ENCODE results near the gene BROX. TPM values are rescaled to one million over a fixed set of nuclear protein-coding genes. Genes with fewer than 3 reads are reported as not detected.

The BROX gene
- total RNA-seq, 1 experiment from 2014 or later, result 44.9 TPM

DNA sequence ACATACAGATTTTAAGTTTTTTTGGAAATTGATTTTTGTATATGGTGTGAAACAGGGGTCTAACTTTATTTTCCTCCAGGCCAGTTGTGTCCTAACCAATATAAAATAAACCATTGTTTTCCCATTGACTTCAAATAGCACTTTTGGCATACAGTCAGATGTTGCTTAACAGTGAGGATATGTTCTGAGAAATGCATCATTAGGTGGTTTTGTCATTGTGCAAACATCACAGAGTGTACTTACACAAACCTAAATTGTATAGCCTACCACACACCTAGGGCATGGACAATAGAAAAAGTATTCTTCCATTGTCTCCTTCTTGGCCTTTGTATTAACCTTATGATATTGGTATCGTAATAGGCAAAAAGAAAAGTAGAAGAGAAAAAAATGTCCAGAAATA is 65.1 kb downstream of the BROX start:
- no peak overlapping the region for H2AFZ ChIP-seq (ENCODE audit: low read depth, low read length, poor library complexity, severe bottlenecking)
- no peak overlapping the region for H3K27ac ChIP-seq (ENCODE audit: low read depth, low read length)
- no peaks in the 10 kb centered on the region for H3K36me3 ChIP-seq (ENCODE audit: control insufficient read depth in 1 of 2, insufficient read depth in 2 of 2, low read length in 2 of 2)
- H3K27me3 ChIP-seq (ENCODE audit: insufficient read depth, low read length), result no peaks in the 10 kb centered on the region
- ChIA-PET RAD21 (ENCODE audit: low non-redundant PET in 1 of 2, low total read pairs in 2 of 2, uncharacterized antibody in 2 of 2, unreplicated experiment in 2 of 2) (no interaction called here), POLR2A (interaction anchor here (1.1 kb wide), 1 partner anchor 8 kb away, joined by 3 read pairs; no protein-coding TSS in a partner anchor), CTCF (no interaction called here)
- H3K4me2 ChIP-seq (ENCODE audit: low read length), result no peak overlapping the region
- no peak overlapping the region for H3K9ac ChIP-seq (ENCODE audit: low read length)
- ATAC-seq (no peak), DNase-seq (ENCODE audit: low read depth, low spot score) (no peak)
- no peaks in the 10 kb centered on the region for H4K20me1 ChIP-seq (ENCODE audit: insufficient read depth)
- no peaks in the 10 kb centered on the region for H3K9me3 ChIP-seq (ENCODE audit: control insufficient read depth in 1 of 2, insufficient read depth in 1 of 2, low read depth in 1 of 2, low read length in 2 of 2)
- BruUV-seq (replicated peaks), result no TSS peak
- H3K79me2 ChIP-seq (ENCODE audit: insufficient read depth, low read length), result no peaks in the 10 kb centered on the region
- TF ChIP-seq, protein P1, sequence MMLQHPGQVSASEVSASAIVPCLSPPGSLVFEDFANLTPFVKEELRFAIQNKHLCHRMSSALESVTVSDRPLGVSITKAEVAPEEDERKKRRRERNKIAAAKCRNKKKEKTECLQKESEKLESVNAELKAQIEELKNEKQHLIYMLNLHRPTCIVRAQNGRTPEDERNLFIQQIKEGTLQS (IDR thresholded peaks at IDR 0.05), result no peak
- TF ChIP-seq YY1 (IDR thresholded peaks at IDR 0.05; ENCODE audit: extremely low read depth, insufficient replicate concordance, low read depth, low read length) (no peak), SRF (IDR thresholded peaks at IDR 0.05; ENCODE audit: low read depth) (no peak)
- H3K4me3 ChIP-seq (replicated peaks in 1 of 2; ENCODE audit: low read depth in 1 of 2, low read length in 2 of 2), result no peak overlapping the region
- no peaks in the 10 kb centered on the region; the same call in 1 of the 2 replicates for H3K9me2 ChIP-seq (ENCODE audit: insufficient read depth)
- no peaks in the 10 kb centered on the region for H3K4me1 ChIP-seq (ENCODE audit: control insufficient read depth in 1 of 2, insufficient read depth in 2 of 2, low read length in 2 of 2)
- intact Hi-C loops (cut with micrococcal nuclease), result no loop called here

DNA sequence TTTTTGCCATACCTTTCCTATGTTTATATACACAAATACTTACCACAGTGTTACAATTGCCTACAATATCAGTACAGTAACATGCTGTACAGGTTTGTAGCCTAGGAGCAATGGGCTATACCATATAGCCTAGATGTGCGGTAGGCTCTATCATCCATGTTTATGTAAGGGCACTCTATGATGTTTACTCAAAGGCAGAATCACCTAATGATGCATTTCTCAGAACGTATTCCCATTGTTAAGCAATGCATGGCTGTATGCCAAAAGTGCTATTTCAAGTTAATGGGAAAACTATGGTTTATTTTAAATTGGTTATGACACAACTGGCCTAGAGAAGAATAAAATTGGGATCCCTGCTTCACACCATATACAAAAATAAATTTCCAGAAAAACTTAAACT is 65.6 kb downstream of the BROX start:
- intact Hi-C loops (cut with micrococcal nuclease), result no loop called here
- Histone ChIP-seq H3K4me1 (ENCODE audit: control insufficient read depth in 1 of 2, insufficient read depth in 2 of 2, low read length in 2 of 2) (no peaks in the 10 kb centered on the region), H3K9me2 (ENCODE audit: insufficient read depth) (no peaks in the 10 kb centered on the region; the same call in 1 of the 2 replicates), H3K4me2 (ENCODE audit: low read length) (no peak overlapping the region), H3K27me3 (ENCODE audit: insufficient read depth, low read length) (no peaks in the 10 kb centered on the region), H3K9me3 (ENCODE audit: control insufficient read depth in 1 of 2, insufficient read depth in 1 of 2, low read depth in 1 of 2, low read length in 2 of 2) (no peaks in the 10 kb centered on the region), H3K27ac (ENCODE audit: low read depth, low read length) (no peak overlapping the region), H3K4me3 (replicated peaks in 1 of 2; ENCODE audit: low read depth in 1 of 2, low read length in 2 of 2) (no peak overlapping the region), H3K36me3 (ENCODE audit: control insufficient read depth in 1 of 2, insufficient read depth in 2 of 2, low read length in 2 of 2) (no peaks in the 10 kb centered on the region), H3K79me2 (ENCODE audit: insufficient read depth, low read length) (no peaks in the 10 kb centered on the region), H2AFZ (ENCODE audit: low read depth, low read length, poor library complexity, severe bottlenecking) (no peak overlapping the region), H4K20me1 (ENCODE audit: insufficient read depth) (no peaks in the 10 kb centered on the region), H3K9ac (ENCODE audit: low read length) (no peak overlapping the region)
- ChIA-PET POLR2A (no interaction called here), CTCF (no interaction called here), RAD21 (ENCODE audit: low non-redundant PET in 1 of 2, low total read pairs in 2 of 2, uncharacterized antibody in 2 of 2, unreplicated experiment in 2 of 2) (no interaction called here)
- no peak for DNase-seq (ENCODE audit: low read depth, low spot score)
- no TSS peak for BruUV-seq (replicated peaks)
- ATAC-seq, result no peak
- TF ChIP-seq CTCF (IDR thresholded peaks at IDR 0.05 in 2 of 3, conservative IDR thresholded peaks at IDR 0.05 in 1 of 3; ENCODE audit: borderline replicate concordance in 1 of 3, insufficient read depth in 1 of 3, low read depth in 2 of 3, low read length in 2 of 3), result no peak
- no peak for TF ChIP-seq TCF7L2 (IDR thresholded peaks at IDR 0.05; ENCODE audit: borderline replicate concordance, extremely low read depth, insufficient read depth, insufficient read length)
- TF ChIP-seq ZNF274 (IDR thresholded peaks at IDR 0.05; ENCODE audit: low read depth, low read length), result no peak
- no peak for TF ChIP-seq CEBPB (IDR thresholded peaks at IDR 0.05; ENCODE audit: low read depth)

All from HCT116 (cell line).